KMS-11 (cell line): ENCODE results near the gene POP4.

Source experiments
- H2AFZ ChIP-seq: fragments of 200-600 bp; sonication (generic); 2 replicates; pipeline ENCODE4 v1.6.1; 2016; ENCODE audit warnings: antibody characterized with exemption, mixed run types, low read depth
- H3K27ac ChIP-seq: fragments of 200-600 bp; sonication (generic); 2 replicates; pipeline ENCODE4 v1.6.1; 2016; ENCODE audit warnings: mild to moderate bottlenecking, mixed run types
- H3K27me3 ChIP-seq: fragments of 200-600 bp; sonication (generic); 2 replicates; pipeline ENCODE4 v1.6.1; 2017; ENCODE audit warnings: mild to moderate bottlenecking, low read depth, mixed run types, moderate library complexity; ENCODE audit not compliant: insufficient read depth
- H3K36me3 ChIP-seq: fragments of 200-600 bp; sonication (generic); 2 replicates; pipeline ENCODE4 v1.6.1; 2017; ENCODE audit warnings: mild to moderate bottlenecking, mixed run types; ENCODE audit not compliant: insufficient read depth
- H3K4me1 ChIP-seq: fragments of 200-600 bp; sonication (generic); 2 replicates; pipeline ENCODE4 v1.6.1; 2016; ENCODE audit warnings: mild to moderate bottlenecking, low read depth, mixed run types; ENCODE audit not compliant: poor library complexity, severe bottlenecking
- H3K4me2 ChIP-seq: fragments of 200-600 bp; sonication (generic); 2 replicates; pipeline ENCODE4 v1.7.0; 2016; ENCODE audit warnings: mild to moderate bottlenecking, mixed run types
- H3K4me3 ChIP-seq: fragments of 200-600 bp; sonication (generic); IDR thresholded peaks from 2 replicates; pipeline ENCODE4 v1.6.1; 2017; ENCODE audit warnings: low read depth, low read length, mixed read lengths; ENCODE audit not compliant: insufficient read depth
- H3K79me2 ChIP-seq: fragments of 200-600 bp; sonication (generic); 2 replicates; pipeline ENCODE4 v1.6.1; 2016; ENCODE audit warnings: low read depth, mixed run types; ENCODE audit not compliant: insufficient read depth
- H3K9ac ChIP-seq: fragments of 200-600 bp; sonication (generic); 2 replicates; pipeline ENCODE4 v1.6.1; 2016; ENCODE audit warnings: mild to moderate bottlenecking, mixed run types
- H4K20me1 ChIP-seq: fragments of 200-600 bp; sonication (generic); 2 replicates; pipeline ENCODE4 v1.6.1; 2016; ENCODE audit warnings: mild to moderate bottlenecking, mixed run types; ENCODE audit not compliant: insufficient read depth
- TF ChIP-seq, protein P1 (sequence below): fragments of 200-600 bp; sonication (generic); conservative IDR thresholded peaks from 2 replicates; pipeline ENCODE4 v1.6.1; 2017; ENCODE audit warnings: low read depth, mild to moderate bottlenecking, antibody characterized with exemption, low read length, moderate library complexity, mixed read lengths

POP4 gene

GRCh38 chr19:29610213-29610573 is 4.1 kb downstream of the POP4 start:
- Histone ChIP-seq H3K79me2 (peaks cover 19% of the 10 kb centered on the region), H4K20me1 (no peaks in the 10 kb centered on the region), H2AFZ (no peak overlapping the region), H3K4me2 (no peak overlapping the region), H3K27me3 (no peaks in the 10 kb centered on the region), H3K27ac (no peak overlapping the region), H3K4me3 (no peak overlapping the region), H3K36me3 (peaks cover 1% of the 10 kb centered on the region; the same call in 1 of the 2 replicates), H3K4me1 (peaks cover 10% of the 10 kb centered on the region), H3K9ac (no peak overlapping the region)
- TF ChIP-seq, protein P1, sequence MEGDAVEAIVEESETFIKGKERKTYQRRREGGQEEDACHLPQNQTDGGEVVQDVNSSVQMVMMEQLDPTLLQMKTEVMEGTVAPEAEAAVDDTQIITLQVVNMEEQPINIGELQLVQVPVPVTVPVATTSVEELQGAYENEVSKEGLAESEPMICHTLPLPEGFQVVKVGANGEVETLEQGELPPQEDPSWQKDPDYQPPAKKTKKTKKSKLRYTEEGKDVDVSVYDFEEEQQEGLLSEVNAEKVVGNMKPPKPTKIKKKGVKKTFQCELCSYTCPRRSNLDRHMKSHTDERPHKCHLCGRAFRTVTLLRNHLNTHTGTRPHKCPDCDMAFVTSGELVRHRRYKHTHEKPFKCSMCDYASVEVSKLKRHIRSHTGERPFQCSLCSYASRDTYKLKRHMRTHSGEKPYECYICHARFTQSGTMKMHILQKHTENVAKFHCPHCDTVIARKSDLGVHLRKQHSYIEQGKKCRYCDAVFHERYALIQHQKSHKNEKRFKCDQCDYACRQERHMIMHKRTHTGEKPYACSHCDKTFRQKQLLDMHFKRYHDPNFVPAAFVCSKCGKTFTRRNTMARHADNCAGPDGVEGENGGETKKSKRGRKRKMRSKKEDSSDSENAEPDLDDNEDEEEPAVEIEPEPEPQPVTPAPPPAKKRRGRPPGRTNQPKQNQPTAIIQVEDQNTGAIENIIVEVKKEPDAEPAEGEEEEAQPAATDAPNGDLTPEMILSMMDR: no peak

DNA sequence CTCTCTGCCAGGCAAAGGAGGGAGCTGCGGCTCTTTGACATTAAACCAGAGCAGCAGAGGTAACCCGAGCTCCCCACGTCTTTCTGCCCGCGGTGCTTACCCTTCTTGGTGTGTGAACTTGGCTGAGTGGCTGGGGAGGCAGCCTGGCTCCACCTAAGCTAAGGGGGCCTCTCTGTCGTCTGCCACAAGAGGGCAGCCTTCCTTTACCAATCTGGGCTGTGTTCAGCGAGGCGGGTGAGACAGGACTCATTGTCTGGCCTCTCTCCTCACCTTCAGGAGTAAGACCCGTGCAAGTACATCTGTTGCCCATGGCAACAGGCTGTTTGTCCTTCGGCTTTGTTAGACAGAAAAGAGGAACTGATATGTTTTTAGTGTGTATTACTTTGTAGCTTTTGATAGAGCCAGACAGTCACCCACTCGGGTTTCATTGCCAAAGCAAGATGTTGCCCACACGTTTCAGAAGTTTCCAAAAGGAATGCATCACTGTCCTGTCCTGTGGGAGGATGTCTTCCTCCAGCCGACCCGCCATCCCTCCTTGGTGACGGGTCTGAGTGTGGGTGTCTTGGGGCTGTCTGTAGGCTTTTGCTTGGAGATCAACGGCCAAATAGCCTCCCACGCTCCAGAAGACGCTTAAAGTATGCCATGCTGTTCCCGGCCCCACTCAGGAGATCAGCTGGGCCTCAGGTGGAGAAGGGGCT is 4.6 kb downstream of the POP4 start:
- Histone ChIP-seq H3K4me1 (peaks cover 10% of the 10 kb centered on the region), H3K79me2 (peaks cover 16% of the 10 kb centered on the region), H3K27me3 (no peaks in the 10 kb centered on the region), H2AFZ (no peak overlapping the region), H3K9ac (no peak overlapping the region), H3K27ac (no peak overlapping the region), H3K4me2 (no peak overlapping the region), H3K4me3 (no peak overlapping the region), H4K20me1 (no peaks in the 10 kb centered on the region), H3K36me3 (peaks cover 4% of the 10 kb centered on the region; the same call in 1 of the 2 replicates)
- TF ChIP-seq, protein P1: peak; percentile 85

DNA sequence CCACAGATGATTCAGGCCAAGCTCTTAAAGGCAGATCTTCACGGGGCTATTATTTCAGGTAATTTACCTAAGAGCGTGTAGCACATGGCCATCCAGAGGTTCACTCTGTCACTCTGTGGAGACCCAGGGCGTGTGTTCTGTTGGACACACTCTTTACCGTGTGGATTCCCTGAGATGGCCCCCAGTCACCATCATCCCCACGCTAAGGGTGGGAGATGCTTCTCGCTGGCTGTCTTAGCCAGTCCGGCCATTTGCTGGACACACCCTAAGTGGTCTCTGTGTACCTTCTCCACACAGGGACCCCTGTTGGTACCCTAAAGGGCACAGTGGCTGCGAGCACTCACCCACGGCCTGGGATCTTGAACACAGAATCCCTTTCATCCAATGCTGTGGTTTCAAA is 6.0 kb downstream of the POP4 start:
- peaks cover 4% of the 10 kb centered on the region; the same call in 1 of the 2 replicates for H3K36me3 ChIP-seq
- H3K9ac ChIP-seq: no peak overlapping the region
- H3K27me3 ChIP-seq: no peaks in the 10 kb centered on the region
- H3K4me1 ChIP-seq: peaks cover 7% of the 10 kb centered on the region
- H3K27ac ChIP-seq: no peak overlapping the region
- peaks cover 8% of the 10 kb centered on the region for H3K79me2 ChIP-seq
- TF ChIP-seq, protein P1: no peak
- H3K4me2 ChIP-seq: no peak overlapping the region
- no peak overlapping the region for H3K4me3 ChIP-seq
- H4K20me1 ChIP-seq: no peaks in the 10 kb centered on the region
- no peak overlapping the region for H2AFZ ChIP-seq

GRCh38 chr19:29612801-29613595 is 6.9 kb downstream of the POP4 start:
- no peak overlapping the region for H3K9ac ChIP-seq

More at GRCh38 chr19:29612801-29613595, 6.9 kb downstream of the POP4 start:
- Histone ChIP-seq H3K79me2 (no peaks in the 10 kb centered on the region), H2AFZ (no peak overlapping the region), H3K4me3 (no peak overlapping the region), H3K27me3 (no peaks in the 10 kb centered on the region), H4K20me1 (no peaks in the 10 kb centered on the region), H3K4me1 (no peaks in the 10 kb centered on the region), H3K4me2 (no peak overlapping the region), H3K36me3 (peaks cover 4% of the 10 kb centered on the region; the same call in 1 of the 2 replicates), H3K27ac (no peak overlapping the region)
- TF ChIP-seq, protein P1: no peak
